Upper lobe of left lung (tissue), 4 donors: ENCODE results near the gene MAPK8.

Experiments used
- POLR2A ChIP-seq, 4 donors: fragments of 450-650 bp; IDR thresholded peaks; one replicate each; pipeline ENCODE4 v1.5.1; 2016 to 2017; ENCODE audit warnings: antibody characterized with exemption in 4 of 4, mild to moderate bottlenecking in 2 of 4
- POLR2AphosphoS5 ChIP-seq, 2 donors: sonication (generic); formaldehyde crosslinking; IDR thresholded peaks; one replicate each; pipeline ENCODE4 v1.5.1; 2017; ENCODE audit warnings: antibody characterized with exemption in 2 of 2
- TF ChIP-seq, protein P1 (sequence below), 6 experiments: fragments of 450-650 bp in 4 of 6; fragments of 200-600 bp in 2 of 6; sonication (generic) in 2 of 6; IDR thresholded peaks; one replicate each; pipeline ENCODE4 v1.5.1; 2016 to 2019; ENCODE audit warnings: antibody characterized with exemption in 6 of 6

DNA sequence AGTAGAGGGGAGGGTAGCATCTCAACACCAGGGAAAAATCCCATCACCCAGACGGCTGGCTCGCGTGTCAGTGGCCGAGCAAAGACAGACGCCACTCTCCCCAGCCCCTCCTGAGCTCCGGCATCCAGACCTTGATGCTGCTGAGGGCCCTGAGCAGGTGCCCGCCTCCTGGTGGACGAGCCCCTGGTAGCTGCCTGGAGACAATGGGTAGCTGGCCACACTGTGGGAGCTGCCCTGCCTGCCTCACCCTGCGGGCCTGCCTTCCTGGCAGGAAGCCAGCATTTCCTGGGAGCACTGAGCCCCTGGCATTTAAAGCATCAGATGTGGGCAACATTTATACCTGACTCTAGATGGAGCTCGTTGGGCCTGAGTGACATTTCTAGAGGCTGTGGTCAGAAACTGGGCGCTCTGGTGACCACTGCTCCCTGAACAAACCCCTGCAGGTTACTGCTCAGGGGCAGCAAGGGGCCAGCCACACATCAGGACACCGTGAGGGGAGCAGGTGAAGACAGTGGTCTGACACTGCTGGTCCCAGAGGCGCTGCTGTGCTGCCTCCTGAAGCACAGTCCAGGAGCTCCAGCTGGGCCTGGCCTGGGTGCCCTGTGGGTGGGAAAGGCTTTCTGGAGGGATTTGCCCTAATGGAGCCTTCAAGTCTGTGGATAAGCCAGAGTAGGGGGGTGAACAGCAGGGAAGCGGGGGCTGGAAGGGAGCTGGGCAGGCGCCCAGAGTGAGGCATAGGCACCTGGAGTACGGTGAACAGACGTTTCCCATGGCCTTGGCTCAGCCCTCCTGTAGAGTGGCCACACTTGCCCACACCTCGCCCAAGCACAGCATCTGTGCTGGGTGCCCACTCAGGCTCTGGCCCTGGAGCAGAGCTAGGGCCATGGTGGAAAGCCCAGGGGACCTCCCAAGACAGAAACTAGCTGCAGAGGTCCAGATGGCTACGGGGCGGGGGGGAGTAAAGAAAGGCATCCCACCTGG, 138.7 kb downstream of the MAPK8 start:
- TF ChIP-seq, protein P1, sequence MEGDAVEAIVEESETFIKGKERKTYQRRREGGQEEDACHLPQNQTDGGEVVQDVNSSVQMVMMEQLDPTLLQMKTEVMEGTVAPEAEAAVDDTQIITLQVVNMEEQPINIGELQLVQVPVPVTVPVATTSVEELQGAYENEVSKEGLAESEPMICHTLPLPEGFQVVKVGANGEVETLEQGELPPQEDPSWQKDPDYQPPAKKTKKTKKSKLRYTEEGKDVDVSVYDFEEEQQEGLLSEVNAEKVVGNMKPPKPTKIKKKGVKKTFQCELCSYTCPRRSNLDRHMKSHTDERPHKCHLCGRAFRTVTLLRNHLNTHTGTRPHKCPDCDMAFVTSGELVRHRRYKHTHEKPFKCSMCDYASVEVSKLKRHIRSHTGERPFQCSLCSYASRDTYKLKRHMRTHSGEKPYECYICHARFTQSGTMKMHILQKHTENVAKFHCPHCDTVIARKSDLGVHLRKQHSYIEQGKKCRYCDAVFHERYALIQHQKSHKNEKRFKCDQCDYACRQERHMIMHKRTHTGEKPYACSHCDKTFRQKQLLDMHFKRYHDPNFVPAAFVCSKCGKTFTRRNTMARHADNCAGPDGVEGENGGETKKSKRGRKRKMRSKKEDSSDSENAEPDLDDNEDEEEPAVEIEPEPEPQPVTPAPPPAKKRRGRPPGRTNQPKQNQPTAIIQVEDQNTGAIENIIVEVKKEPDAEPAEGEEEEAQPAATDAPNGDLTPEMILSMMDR (IDR thresholded peaks at IDR 0.05) = no peak
- no peak for TF ChIP-seq POLR2AphosphoS5 (IDR thresholded peaks at IDR 0.05)
- no peak for TF ChIP-seq POLR2A (IDR thresholded peaks at IDR 0.05)
